HL-60/S4 treated with retinoic acid at 250 ng/mL for 4 days and 3 days (cell line): ENCODE data around the gene ZNF169.
"Not testable (repeated sequence)": the region's sequence is repeated elsewhere in the genome, so short reads cannot be mapped to it uniquely, and the experiment has no call there.

ENCODE experiments used
- in situ Hi-C: fragments of 300-500 bp; cut with MboI; formaldehyde crosslinking; loops from 2 replicates; pipeline ENCODE4 v1.7.0; 2022; ENCODE audit warnings: low sequenced_read_pairs

Gene ZNF169

DNA sequence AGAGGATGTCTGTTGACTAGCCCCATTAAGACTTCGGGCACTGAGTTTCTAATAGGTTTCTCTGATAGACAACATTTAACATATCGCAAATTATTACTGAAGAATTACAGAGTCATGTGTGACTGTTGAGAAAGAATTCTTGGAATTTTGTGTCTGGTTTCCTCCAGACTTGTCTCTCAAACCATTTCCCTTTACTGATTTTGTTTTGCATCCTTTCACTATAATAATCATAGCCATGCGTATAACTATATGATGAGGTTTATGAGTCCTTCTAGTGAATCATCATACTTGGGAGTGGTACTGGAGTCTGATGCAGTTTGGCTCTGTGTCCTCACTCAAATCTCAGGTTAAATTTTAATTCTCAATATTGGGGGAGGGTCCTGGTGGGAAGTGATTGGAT, 27.0 kb downstream of the ZNF169 start:
- in situ Hi-C loops, result no loop called here

DNA sequence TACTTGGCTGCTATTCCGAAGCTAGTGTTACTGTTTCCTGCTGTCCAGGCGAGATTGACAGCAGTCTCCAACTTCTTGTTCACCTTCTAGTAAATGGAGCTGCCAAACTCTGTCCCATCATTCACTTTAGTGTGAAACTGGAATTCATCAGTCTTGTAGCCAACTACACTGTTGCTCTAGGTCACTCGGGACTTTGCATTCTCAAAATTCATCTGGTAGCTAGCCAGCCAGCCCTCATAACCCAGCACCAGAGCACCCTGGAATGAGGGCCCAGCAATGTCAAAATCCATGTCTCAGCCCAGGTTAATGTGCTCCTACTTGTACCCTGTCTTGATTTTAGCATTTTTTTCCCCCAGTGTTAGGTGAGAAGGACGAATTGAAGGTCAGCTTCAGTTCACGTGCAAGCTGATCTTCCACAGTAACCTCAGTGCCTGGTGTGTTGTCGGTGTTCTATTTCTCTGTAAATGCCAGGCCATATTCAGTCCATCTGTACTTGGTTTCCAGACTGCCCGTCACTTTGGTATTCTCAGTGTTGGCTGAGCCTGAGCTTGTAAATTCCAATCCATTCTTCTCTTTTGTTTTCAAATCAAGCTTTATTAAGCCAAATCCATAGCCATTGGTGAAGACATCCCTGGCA, 28.9 kb downstream of the ZNF169 start:
- in situ Hi-C loops, result no loop called here

DNA sequence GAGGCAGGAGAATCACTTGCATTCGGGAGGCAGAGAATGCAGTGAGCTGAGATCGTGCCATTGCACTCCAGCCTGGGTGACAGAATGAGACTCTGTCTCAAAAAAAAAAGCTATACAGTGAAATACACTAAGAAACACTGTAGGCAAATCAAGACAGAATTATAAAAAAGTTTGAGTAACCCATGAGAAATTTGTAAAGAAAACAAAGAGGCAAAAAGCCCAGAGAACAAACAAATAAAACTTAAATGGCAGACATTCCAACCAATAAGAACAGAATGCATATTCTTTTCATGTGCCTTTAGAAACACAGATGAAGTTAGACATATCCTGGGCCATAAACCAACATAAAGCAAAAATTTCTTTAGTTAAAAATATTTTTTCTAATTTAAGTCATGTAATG, 30.6 kb downstream of the ZNF169 start:
- in situ Hi-C loops, result no loop called here

DNA sequence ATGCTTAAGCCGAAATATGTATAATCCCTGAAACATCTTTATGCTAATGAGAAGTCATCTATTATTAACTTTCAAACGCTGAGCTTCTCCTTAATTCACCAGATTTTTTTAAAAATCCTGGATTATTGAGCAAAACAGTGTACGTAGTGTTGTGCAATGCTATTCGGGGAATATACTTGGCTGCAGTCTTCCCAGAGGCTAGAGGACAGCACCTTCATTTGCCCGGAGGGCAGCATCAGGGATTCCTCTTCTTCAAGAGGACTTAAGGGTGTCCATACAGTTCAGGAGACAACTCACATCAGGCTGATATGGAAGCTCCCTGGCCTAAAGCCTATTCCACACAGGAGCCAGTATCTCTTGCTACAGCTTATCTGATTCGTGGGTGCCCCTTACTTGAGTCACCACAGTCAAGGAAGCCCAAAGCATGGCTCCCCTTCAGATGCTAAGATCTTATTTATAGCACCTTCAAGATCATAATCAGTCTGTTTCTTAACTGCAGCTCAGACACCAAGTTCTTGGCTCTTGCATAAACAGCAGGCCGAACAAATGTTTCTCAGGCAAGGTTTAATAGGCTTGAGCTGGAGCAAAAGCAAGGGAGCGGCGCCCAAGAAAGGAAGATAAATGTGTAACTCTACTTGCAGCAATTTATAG, 40.0 kb downstream of the ZNF169 start:
- in situ Hi-C loops, result no loop called here

DNA sequence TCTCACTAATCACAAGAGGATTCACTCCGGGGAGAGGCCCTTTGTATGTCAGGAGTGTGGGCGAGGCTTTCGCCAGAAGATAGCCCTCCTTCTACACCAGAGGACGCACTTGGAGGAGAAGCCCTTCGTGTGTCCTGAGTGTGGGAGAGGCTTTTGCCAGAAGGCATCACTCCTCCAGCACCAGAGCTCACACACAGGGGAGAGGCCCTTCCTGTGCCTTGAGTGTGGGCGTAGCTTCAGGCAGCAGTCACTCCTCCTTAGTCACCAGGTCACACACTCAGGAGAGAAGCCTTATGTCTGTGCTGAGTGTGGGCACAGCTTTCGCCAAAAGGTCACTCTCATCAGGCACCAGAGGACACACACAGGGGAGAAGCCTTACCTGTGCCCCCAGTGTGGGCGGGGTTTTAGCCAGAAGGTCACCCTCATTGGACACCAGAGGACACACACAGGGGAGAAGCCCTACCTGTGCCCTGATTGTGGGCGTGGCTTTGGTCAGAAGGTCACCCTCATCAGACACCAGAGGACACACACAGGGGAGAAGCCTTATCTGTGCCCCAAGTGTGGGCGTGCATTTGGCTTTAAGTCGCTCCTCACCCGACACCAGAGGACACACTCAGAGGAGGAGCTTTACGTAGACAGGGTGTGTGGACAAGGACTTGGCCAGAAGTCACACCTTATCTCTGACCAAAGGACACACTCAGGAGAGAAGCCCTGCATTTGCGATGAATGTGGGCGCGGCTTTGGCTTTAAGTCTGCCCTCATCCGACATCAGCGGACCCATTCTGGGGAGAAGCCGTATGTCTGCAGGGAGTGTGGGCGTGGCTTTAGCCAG, 41.6 kb downstream of the ZNF169 start:
- in situ Hi-C loops, result no loop called here

DNA sequence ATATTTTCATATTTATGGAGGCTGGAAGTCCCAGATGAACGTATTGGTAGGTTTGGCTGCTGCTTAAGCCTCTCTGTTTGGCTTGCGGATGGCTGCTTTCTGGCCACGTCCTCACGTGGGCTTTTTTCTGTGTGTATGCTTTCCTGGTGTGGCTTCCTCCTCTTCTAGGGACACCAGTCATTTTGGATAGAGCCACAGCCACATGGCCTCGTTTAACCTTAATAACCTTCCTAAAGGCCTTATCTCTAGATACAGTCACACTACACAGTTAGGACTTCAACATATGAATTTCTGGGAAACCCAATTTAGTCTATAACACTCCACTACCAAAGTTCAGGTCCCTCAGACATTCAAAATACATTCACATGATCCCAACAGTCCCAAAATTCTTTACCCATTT, 42.5 kb downstream of the ZNF169 start:
- in situ Hi-C loops, result no loop called here

DNA sequence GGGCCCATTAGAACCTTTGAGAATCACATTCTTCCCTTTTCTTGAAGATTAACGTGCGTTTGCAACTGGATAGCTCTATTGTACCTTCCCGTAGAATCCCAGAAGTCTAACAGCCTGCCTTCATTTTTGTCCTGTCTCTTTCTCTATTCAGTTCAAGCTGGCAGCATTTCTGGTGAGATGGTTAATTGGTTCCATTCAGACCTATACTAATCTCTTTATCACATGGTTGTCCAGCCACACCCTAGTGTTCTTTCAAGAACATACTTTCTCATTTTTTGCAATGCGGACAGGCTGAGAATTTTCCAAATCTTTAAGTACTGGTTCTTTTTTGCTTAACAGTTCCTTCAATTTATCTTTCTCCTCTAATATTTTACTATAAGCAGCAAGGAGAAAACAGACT, 43.3 kb downstream of the ZNF169 start:
- in situ Hi-C loops, result no loop called here

DNA sequence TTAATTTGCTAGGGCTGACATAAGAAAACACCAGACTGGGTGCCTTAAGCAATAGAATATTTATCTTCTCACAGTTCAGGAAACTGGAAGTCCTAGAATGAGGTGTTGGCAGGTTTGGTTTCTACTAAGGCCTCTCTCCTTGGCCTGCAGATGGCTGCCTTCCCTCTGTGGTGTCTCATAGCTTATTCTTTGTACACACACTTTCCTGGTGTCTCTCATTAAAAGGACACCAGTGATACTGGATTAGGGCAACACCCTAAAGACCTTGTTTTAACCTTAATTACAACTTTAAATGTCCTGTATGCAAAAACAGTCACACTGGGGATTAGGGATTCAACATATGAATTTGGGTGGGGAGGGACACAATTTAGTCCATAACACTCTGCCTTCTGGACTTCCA, 44.2 kb downstream of the ZNF169 start:
- in situ Hi-C loops, result no loop called here

DNA sequence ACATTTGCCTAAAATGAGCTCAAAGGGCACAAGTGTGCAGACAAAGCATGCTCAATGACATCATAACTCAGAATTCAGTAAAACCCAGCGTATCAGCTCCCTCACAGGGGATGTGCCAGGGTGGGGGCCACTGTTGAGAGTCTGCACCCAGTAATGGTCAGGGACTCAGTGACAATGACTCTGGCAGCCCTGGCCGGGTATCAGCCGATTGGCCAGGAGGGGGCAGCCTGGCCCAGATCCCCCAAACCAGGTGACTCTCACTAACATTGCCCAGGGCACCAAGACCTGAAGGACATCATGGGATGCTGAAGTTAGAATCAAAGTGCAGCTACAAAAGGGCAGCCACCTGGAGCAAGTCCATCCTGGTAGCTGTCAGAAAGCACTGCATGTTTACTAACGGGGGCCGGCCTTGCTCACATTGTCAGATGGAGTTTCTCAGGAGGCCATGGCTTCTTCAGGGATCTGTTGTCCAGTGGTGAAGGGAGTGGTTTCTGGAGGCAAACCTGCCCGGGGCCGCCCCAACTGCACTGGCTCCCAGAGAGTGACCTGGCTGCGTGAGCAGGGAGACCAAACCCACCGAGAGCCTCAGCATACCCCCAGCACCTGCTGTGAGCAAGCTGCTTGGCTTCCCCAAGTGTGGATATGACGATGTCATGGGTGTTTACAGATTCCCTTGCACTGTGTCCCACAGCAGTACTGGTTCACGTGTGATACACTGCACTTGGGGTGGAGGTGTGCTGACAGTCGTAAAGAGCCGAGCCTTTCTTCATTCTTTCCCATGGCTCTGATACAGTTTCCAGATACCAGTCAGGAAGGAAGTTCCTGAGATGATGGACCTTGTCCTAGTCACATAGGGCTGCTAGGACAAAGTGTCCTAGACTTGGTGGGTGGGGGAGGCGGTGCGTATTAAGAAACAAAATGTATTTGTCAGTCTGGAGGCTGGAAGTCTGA, 56.2 kb downstream of the ZNF169 start:
- in situ Hi-C loops, result not testable (repeated sequence)

DNA sequence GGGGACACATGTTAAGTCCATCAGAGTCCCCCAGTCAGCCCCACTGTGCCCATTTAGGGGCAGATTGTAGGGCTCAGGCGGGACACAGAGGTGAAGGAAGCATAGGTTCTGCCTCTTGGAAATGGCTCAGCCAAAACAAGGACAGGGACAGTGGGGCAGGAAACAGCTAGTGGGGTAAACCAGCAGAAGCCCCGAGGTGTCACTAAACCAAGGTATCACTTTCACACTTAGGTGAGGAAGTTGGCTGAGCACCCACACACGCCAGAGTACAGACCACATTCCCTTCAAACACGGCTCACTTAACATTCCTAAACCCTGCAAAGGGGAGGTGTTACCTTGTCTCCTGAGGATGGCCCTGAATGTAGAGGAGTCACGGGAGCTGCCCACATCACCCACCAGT, 57.1 kb downstream of the ZNF169 start:
- in situ Hi-C loops, result not testable (repeated sequence)

DNA sequence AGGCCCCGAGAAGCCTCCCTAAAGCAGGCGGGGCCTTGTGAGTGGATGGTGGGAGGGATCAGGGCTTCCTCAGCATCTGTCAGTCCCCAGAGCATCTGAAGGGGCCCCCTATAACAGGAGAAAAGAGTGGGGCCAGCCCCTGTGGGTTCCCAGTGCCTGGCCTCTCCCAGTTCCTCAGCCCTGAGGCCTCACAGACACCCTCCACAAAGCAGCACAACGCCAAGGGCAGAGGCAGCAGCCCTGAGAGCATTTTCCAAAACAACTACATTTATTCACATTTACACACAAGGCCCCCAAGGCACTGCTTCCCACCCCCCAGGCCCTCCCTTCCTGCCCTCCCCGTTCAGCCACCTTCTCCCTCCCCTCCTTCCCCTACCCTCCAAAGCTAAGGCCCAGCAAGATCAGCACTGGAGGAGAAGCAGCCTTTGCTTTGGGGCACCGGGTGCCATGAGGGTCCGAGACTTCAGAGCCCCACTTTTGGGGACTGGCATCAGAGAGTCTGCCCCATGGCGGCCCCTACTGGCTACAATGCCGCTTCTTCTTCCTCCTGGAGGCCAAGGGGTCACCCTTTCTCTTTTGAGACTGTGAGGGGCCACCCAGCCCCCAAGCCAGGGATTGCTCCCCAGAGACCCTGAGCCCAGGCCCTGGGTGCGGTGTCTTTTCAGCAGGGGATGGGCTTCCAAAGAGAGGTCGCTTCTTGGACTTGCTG, 59.0 kb downstream of the ZNF169 start:
- in situ Hi-C loops, result not testable (repeated sequence)

DNA sequence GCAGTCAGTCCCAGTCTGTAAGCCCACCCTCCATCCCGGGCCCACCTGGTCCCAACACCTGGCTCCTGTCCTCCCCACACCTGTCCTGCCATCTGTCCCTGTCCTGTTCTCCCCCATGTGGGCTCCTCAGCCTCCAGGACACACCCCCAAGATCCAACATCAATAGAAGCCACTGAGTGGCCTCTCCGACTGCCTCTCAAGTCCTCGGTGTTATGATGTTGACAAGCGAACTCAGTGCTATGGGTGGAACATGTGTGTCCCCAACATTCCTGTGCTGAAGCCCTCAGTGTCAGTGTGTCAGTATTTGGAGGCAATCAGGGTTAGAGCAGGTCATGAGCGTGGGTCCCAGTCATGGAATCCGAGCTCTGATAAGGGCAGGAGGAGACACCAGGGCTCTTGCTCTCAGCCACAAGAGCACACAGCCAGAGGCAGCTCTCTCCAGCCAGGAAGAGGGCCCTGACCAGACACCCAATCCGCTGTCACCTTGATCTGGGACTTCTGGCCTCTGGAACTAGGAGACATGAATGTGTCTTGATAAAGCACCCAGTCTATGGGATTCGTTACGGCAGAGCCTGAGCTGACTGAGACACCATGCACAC, 63.3 kb downstream of the ZNF169 start:
- in situ Hi-C loops, result not testable (repeated sequence)

DNA sequence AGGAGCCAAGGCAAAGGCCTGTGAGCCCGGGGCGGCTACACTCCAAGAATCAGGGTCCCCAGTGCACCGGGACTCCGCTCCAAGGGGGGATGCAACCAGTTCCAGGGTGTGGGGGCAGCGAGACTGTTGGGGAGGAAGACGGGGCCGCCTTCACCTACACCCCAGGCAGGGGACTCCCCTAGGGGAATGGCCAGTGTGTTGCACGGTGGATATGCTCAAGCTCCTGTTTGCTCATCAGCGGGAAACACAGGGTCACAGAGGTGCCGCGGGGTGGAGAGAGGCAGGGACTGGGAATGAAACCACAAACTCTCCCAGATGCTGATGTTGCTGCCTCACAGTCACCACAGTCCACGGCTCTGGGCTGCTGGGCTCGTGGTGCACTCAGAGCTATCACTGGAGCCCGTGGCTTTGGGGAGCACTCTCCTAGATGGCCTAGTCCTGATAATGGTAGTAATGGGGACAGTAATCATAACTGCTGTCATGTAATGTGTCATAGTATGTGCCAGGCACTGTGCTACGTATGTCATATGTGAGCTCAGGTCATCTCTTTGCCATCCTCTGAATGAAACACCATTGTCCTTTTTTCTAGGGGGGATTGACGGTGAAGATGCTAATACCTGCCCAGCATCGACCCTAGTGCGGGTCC, 64.2 kb downstream of the ZNF169 start:
- in situ Hi-C loops, result not testable (repeated sequence)

DNA sequence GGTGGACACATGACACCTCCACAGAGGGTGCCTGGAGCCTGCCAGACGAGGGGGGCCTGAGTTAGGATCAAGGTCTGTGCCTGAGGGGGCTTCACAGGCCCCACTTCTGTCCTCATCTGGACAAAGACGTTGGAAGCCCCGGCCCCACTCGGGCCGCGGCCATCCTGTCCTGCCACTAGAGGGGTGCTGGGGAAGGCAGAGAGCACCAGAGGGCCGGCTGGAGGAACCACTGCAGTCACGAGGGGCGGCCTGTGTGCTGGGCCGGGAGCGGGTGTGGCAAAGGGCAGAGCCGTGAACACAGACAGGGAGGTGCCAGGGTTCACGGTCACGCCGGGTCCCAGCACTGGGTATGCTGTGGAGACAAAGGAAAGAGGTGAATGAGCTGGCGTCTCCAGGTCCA, 66.5 kb downstream of the ZNF169 start:
- in situ Hi-C loops, result not testable (repeated sequence)

DNA sequence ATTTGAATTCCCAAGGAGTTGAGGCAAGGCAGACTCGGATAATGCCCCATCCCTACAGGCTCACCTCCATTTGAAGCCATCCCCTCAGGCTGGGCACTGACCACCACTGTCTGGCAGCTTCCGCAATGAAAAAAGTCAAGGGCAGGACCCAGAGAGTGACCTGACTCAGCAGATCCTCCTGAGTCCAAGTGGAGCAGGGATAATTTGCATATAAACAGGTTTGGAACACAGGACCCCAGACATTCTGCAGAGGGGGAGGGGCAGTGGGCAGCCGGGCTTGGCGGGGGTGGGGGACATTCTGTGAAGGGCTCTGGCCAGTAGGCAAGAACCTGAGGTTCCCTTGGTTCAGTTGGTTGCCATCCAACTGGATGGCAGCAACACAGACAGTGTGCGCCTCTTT, 69.4 kb downstream of the ZNF169 start, which contains the start of gene NUTM2F:
Gene NUTM2F, minus strand, starts transcription at position 101 of the 400 bp plus-strand sequence. Its CDS starts 21 bp downstream, at position 80.
- in situ Hi-C loops, result not testable (repeated sequence)

DNA sequence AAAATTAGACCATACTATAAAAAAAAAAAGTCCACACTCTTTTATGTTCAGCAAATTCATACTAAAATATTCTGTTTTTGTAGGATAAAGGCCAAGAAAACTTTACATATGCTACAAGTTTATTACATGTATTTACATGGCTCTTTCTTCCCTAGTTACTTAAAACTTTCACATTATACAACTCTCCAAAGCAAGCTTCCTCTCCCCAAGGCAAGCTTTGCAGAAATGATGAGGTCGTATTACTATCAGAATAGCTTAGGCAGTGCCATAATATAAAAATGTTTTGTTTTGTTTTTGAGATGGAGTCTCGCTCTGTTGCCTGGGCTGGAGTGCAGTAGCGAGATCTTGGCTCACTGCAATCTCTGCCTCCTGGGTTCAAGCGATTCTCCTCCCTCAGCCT, 77.3 kb downstream of the ZNF169 start:
- in situ Hi-C loops, result not testable (repeated sequence)

DNA sequence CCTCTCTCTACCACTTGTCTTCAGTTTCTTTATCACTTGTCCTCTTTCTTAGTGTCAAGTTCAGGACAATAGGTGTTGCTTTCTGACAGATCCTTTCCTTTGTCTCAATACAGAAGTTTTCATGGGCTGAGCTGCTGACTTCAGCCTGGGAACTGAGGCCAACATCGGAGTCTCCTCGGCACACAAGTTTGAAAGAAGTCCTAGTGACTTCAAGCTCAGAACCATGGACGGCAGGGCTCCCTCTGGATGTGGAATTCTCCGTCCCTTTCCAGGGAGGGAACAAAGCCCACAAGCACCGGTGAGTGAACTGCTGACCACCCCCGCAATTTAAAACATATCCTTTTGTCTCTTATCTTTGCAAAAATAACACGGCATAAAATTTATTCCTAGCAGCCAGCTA, 79.6 kb downstream of the ZNF169 start:
- in situ Hi-C loops, result not testable (repeated sequence)

DNA sequence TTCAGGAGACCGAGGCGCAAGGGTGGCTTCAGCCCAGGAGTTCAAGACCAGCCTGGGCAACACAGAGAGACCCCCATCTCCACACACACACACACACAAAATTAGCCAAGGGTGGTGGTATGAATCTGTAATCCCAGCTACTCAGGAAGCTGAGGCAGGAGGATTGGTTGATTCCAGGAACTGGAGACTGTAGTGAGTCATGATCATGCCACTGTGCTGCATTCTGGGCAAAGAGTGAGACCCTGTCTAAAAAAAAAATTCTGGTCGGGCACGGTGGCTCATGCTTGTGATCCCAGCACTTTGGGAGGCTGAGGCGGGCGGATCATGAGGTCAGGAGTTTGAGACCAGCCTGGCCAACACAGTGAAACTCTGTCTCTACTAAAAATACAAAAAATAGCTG, 80.6 kb downstream of the ZNF169 start:
- in situ Hi-C loops, result not testable (repeated sequence)

DNA sequence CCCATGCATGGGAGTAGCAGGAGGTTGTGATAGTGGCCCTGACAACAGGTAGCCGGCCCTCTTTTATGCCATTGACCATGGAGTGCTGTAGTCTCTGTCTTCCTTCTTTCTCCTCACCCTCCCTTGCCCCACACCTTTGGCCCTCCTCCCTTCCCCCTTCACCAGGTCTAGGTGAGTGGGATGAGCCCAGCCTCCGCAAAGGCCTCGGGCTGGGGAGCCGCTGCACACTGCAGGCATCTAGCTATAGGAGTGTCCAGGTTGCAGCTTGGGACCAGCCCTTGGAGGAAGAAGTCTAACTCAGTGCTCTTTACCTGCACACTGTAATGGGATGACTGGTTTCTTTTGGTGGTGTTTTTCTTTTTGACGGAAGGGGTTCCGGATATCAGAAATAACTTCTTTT, 81.7 kb downstream of the ZNF169 start:
- in situ Hi-C loops, result not testable (repeated sequence)
